ENCODE measurements around the gene HK1.
"Not testable (repeated sequence)": the region's sequence is repeated elsewhere in the genome, so short reads cannot be mapped to it uniquely, and the experiment has no call there.

HK1 gene

DNA sequence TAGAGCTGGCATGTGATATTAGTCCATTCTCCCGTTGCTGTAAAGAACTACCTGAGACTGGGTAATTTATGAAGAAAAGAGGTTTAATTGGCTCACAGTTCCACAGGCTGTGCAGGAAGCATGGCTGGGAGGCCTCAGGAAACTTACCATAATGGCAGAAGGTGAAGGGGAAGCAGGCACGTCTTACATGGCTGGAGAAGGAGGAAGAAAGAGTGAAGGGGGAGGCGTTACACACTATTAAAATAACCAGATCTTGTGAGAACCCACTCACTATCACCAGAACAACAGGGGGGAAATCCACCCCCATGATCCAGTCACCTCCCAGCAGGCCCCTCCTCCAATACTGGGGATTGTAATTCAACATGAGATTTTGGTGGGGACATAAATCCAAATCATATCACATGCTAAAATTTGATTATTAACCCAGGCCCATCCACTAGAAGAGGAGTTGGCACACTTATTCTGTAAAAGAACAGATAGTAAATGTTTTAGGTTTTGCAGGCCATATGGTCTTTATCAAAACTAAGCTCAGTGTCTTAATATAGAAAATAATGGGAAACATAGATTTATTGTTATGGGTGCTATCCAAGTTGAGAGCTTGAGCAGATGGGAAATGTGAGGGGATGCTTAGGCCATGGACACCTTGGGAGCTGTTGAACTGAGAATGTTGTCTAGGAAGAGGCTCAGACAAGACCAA, 18.6 kb upstream of the HK1 start:
- no peak for DNase-seq

DNA sequence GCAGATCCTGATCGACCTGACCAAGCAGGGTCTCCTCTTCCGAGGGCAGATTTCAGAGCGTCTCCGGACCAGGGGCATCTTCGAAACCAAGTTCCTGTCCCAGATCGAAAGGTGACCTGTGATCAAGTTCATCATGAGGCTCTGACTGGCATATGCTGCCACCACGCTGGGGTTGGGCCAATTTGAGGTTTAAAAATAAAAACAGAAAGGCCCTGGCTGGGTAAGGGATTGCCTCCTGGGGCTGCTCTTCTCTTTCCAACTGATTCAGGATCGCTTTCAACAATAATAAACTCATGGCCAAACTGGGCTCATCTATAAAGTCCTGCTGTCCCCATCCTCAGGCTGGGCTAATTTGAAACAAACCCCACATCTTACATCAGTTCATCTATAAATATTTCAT, 17.1 kb upstream of the HK1 start:
- no peak for DNase-seq

DNA sequence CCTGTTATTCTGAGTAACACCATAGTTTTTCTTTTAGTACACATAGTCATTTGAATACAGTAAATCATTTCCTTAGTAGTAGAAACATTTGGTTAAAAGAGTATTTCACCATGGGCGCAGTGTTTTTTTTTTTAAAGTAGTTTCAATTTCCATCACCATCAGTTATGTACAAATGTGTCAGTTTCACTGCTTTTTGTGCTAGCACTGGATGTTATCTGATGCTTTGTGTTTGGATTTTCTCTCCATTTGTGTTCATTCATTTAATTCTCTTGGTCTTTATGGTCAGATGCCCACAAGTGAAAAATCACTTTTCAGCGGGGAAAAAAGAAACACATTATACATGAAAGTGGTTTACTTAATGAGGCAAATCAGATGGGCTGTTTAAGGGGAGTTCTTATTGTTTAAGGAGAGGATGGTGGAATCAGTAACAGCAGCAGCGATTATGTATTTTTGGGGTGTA, 16.0 kb upstream of the HK1 start:
- DNase-seq: no peak

DNA sequence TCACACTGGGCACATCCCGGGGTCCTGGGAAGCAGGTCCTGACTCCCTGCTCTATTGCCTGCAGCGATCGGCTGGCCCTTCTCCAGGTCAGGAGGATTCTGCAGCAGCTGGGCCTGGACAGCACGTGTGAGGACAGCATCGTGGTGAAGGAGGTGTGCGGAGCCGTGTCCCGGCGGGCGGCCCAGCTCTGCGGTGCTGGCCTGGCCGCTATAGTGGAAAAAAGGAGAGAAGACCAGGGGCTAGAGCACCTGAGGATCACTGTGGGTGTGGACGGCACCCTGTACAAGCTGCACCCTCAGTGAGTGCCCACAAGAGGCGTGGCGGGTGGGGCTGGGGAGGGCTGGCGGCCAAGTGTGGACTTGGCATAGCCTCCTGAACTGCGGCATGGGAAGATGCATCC, 12.8 kb upstream of the HK1 start:
- DNase-seq: no peak

DNA sequence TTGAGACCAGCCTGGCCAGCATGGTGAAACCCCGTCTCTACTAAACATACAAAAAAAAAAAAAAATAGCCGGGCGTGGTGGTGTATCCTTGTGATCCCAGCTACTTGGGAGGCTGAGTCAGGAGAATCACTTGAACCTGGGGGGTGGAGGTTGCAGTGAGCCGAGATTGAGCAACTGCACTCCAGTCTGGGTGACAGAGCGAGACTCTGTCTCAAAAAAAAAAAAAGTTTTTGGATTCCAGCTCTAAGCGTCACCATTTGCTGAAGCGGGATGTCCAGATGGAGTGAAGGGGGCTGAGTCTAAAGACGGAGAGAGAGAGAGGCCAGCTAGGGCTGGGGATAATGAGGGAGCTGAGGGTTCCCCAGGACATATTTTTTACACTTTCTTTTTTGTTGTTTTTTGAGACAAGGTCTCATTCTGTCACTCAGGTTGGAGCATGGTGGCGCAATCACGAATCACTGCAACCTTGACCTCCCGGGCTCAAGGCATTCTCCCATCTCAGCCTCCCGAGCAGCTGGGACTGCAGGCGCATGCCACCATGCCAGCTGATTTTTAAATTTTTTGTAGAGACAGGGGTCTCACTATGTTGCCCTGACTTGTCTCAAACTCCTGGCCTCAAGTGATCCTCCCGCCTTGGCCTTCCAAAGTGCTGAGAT, 9.4 kb upstream of the HK1 start:
- DNase-seq: no peak

DNA sequence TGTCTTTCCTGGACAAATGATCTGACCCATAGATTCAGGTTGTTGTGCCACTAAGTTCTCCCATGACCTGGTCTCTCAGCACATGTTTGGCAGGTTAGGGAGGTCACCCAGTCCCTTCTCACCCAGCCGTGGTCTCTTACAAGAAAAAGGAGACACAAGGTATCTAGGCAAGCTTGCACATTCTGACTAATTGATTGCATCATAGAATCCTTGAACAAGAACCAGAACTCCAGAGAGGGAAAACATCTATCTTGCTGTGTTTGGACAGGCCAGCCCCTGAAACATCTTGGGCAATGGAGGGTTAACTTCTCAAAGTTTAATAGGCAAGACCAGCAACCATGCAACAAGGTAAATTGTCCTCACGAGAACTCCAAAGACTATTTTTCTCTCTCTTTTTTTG, 8.5 kb upstream of the HK1 start:
- no peak for DNase-seq

DNA sequence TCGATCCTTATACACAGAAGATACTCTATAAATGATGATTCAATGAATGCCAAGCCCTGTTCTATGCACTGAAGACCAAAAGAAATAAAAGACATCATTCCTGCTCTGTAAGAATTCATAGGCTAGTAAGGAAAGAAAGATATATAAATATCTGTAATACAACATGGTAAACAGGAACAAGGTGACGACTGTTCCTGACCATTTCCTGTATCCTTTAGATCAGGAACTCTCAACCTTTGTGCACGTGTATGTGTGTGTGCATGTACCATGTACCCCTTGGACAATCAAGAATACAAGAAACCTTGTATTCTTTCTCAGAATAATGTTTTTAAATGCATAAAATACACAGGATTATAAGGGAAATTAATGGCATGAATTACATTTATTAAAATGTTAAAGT, 7.3 kb upstream of the HK1 start:
- DNase-seq: no peak

DNA sequence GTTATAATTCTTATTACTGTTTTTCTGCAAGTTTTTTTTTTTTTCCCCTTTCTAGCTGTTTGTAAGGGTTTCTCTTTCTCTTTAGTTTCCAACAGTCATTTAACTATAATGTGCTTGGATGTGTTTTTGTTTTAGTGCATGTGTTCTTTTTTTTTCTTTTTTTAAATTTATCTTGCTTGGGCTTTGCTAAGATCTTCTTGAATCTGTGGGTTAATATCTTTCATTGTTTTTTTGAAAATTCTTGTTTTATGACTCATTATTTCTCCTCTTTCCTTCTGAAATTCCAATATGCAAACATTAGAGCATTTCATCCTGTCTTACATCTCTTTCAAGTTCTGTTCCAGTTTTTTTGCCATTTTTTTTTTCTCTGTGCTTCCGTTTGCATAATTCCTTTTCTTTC, 5.7 kb upstream of the HK1 start:
- no peak for DNase-seq

DNA sequence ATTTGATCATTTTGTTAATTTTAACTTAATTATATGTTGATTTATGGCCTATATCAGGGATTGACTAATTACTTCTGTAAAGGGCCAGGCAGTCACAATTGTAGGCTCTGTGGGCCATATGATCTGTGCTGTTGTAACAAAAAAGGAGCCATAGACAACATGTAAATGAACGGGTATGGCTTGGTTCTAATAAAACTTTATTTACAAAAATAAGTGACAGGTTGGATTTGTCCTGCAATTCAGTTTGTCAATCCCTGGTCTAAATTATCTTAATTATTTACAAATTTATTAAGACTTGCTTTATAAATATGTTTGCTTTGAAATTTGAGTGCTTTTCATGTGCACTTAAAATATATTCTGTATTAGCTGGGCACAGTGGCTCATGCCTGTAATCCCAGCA, 2.9 kb upstream of the HK1 start:
- DNase-seq: no peak

DNA sequence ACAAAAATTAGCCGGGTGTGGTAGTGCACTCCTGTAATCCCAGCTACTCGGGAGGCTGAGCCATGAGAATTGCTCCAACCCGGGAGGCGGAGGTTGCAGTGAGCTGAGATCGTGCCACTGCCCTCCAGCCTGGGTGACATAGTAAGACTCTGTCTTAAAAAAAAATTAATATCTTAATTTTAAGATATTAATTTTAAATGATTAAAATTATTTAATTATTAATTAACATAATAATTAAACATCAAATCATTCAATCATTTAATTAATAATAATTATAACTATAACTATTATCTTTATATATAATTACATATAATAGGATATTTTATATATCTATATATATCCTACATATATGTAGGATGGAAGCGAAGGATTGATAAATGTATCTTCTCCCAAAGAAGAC, 1.8 kb upstream of the HK1 start:
- no peak for DNase-seq

DNA sequence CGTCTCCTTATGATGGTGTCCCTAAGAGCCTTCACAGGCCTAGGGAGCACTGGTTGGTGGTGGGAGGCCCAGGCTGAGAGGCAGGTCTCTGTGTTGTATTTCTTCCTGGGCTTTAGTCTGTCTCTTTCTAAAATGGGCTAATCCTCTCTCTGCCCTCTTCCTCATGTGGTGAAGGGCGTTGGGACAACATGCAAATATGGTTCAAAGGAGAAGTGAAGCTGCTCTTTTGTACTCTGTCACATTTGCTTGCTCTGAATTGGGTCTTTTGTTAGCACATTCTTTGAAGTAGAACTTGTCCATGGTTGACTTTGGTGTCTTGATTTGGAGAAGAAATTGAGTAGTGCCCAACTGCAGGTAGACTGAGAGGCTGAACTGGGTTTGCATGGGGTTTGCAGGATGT, 814 bp downstream of the HK1 start:
- no peak for DNase-seq

DNA sequence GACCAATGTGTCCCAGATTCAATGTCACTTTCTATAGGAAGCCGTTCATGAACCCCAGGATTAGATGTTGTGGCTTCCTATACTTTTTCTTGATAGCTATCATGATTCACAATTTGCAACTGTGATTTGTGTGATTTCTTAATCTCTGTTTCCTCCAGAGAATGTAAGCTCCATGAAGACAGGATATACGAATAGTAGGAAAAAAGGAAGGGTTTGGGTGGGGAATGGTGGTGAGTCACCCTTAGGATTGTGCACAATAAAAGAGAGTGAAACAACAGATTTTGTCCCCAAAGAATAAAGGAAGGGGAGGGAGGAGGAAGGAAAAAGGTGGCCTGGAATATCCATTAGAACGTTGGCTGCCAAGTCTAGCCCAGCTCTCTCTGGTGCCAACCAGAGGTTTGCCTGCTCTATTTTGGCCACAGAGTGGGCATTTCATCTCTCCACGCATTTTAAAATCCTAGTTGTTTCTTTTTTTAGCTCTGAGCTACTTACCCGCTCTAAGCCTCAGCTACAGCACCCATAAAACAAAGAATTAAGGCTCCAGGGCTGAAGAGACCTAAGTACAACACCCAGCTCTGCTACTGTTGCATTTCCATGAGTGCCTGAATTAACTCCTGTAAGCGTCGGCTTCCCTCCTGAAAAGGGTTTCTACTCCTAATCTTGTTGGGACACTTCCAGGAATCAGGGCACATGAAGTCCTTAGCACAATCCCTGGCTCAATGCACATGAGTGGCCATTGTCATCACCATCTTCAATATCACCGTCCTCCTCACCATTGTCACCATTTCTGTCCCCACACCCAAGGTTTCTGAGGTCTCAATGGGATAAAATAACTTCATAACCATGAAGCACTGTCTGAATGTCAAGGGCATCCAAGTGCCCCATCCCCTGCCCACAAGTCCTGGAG, 3.5 kb downstream of the HK1 start:
- no peak for DNase-seq

DNA sequence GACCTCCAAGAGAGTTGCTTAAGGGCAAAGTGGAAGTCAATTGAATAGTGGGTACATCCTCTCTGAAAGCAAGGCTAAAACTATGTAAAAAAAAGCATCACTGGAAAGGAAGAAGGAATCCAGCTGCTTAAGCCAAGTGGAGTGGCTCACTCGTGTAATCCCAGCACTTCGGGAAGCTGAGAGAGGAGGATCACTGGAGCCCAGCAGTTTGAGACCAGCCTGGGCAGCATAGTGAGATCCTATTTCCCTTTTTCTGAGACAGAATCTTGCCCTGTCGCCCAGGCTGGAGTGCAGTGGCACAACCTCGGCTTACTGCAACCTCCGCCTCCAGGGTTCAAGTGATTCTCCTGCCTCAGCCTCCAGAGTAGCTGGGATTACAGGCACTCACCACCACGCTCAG, 6.1 kb downstream of the HK1 start:
- not testable (repeated sequence) for DNase-seq

DNA sequence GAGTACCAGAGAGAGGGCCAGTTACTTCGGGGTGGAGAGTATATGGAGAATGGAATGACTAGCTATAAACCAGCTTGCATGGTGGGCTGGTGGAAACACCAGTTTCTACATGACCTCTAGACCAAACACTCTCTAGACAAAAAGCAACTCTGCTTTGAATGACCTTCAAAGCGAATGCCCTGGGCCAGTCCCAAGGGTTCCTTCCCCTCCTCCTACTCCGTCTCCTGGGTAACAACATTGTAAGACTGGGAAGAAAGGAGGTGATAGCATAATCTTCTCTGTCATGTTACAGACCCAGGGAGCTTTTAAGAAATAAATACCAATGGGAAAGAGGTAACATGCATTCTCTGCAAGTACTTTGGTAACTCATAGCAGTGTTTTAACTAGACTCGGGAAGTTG, 7.4 kb downstream of the HK1 start:
- no peak for DNase-seq

DNA sequence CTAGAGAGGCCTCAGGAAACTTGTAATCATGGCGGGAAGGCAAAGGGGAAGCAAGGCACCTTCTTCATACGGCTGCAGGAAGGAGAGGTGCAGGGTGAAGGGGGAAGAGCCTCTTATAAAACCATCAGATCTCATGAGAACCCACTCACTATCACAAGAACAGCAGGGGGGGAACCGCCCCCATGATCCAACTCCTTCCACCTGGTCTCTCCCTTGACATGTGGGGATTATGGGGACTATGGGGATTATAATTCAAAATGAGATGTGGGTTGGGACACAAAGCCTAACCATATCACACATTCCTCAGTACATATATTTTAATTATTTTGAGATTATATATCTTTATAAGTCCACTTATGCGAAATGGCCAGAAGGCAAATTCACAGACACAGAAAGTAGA, 8.9 kb downstream of the HK1 start:
- no peak for DNase-seq

DNA sequence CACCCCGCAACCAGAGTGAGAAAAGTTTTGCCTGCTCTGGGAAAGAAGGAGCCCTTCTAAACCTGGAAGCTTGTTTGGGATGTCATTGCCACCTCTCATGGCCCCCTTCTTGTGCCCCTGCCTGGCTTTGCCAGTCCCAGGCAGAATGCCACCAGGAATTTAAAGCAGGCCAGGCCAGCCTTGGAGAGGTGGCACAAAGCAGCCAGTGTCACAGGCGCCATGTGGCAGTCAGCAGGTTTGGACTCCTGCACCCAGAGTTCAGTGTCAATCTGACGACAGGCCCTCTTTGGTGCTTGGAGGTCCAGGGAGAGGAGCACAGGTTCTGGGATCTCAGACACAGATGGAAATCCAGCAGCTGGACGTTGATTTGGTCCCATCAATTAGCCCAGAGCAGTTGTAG, 12.7 kb downstream of the HK1 start:
- DNase-seq: no peak

DNA sequence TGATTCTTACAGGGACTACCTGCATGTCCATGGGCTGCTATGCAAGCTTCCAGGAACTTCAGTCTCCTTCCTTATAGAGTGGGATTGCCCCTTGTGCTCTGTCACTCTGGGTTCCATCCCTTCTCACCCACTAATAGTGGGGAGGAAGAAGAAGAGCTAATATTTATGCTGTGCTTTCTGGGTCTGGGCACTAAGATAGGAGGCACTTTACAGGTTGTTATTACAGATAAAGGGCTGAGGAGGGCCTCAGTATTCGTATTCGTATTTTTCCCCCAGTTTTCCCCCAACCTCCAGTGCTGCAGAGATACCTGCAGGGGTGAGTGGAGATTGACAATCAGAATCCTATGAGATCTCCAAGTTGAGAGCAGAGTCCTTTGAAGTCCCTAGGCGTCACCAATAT, 14.2 kb downstream of the HK1 start:
- no peak for DNase-seq

DNA sequence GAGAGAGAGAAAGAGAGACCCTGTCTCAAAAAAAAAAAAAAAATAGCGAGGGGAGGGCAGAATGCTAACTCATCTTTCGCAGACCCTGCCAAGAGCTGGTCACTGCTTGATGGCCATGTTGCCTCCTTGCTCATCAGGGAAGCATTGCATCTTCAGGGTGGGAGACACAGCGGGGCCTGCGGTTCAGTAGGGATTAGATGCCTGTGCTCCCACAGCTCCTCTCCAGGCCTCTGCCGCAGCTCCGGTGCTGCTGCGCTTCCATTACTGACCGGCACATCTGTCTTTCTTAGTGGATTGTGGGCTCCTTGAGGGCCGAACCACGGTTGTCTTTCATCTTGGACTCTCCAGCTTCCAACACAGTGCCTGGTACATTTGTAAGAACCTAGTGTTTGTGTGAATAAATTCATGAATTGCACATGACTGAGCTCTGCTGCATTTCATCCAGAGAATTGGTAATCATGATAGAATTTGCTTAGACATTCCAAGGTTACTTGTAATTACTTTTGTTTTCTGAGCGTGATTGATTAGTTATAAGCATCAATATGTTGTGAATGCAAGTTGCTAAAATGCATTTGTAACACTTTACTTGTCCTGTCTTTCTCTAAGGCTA, 16.8 kb downstream of the HK1 start:
- no peak for DNase-seq

DNA sequence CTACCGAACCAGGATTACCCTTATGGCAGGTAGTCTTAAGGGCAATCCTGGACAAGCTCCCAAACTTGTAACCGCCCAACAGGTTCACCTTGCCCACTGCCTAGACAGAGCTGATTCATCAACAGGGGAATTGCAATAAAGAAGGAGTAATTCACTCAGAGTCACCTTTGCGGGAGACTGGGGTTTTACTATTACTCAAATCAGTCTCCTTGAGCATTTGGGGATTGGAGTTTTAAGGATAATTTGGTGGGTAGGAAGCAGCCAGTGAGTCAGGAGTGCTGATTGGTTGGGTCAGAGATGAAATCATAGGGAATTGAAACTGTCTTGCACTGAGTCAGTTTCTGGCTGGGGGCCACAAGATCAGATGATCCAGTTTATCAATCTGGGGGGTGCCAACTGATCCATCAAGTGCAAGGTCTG, 25.3 kb downstream of the HK1 start:
- DNase-seq: peak; percentile 53

DNA sequence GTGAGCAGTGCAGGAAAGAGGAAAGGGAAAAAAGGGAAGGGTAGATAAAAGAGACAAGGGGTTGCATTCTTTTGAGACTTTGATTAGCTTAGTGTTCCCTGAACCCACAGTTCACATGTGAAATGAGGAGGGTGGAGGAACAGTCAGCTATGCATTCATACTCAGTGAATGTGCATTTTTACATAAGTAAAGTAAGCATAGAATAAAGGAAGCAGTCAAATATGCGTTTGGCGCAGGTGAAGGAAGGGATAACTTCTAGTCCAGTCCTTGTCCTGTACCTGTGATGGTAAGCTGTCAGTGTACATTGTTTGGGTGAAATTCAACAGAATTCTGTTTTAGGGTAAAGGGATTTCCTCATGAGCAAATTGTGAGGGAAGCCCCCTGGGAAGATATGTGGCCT, 28.1 kb downstream of the HK1 start:
- DNase-seq: no peak

DNA sequence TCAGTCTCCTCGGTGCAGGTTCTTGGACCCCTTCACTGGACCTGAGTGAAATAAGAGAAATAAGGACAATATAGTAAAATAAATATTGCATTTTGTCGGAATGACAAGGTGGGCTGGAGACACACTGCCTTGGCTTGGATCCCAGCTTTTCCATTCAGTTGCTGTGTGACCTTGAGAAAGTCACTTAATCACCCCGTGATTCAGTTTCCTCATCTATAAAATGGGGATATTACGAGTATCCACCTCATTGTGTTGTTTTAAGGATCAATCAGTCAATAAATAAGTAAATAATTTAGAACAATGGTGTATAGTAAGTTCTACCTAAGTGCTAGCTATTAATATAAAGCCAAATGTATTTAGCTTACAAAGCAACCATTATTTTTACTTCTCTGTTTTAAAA, 29.1 kb downstream of the HK1 start:
- DNase-seq: no peak

DNA sequence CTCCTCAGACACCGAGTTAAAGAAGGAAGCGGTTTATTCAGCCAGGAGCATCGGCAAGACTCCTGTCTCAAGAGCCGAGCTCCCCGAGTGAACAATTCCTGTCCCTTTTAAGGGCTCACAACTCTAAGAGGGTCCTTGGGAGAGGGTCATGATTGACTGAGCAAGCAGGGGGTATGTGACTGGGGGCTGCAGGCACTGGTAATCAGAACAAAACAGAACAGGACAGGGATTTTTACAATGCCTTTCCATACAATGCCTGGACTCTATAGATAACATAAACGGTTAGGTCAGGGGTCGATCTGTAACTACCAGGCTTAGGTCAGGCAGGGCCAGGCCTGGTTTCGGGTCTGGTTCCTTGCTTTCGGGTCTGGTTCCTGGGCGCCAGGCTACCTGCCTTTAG, 30.0 kb downstream of the HK1 start:
- DNase-seq: not testable (repeated sequence)

DNA sequence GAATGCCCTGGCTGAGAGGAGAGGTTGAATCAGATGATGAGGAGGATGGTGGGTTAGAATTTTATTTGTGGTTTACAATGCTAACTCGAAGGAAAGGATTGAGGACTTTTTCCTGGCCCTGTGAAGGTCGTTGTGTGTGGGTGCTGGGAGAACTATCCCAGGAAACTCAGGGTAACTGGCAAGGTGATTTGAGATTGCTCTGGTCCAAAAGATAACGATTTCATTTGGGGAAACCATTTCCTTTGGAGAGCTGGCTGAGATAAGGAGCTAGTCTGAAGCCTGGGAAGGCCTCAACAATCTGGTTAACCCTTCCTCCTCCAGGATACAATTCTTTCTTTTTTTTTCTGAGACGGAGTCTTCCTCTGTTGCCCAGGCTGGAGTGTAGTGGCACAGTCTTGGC, 33.0 kb downstream of the HK1 start:
- no peak for DNase-seq

DNA sequence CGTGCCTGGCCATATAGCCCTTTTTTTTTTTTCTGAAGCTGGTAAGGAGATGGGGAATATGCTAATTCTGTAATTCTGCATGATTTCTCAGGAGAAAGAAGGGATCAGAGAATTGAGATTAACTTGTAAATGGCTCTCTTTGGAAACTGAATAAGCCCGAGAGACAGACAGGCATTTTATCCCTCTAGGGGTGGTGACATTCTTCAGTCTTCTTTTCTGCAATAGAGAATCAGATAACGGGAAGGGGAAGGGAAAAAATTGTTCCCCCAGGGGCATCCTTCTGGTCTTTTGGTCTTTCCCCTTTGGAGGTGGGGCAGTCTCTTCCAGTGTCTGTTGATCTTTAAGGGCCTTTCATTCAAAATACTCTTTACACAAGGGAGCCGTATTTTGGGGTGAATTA, 34.2 kb downstream of the HK1 start:
- no peak for DNase-seq

Measured in activated CD4-positive, alpha-beta T cell treated with anti-CD3 and anti-CD28 coated beads for 48 hours (primary cell).